CD14-positive monocyte (primary cell): ENCODE results near the gene STAM. TPM values are rescaled to one million over a fixed set of nuclear protein-coding genes. Genes with fewer than 3 reads are reported as not detected.
A peak's percentile ranks its signal among the peaks of the same experiment; 100 is the strongest.

Experiments
- DNase-seq, 3 donors: peaks; one replicate each; pipeline ENCODE4 v3.0.0-alpha.2; 2011 to 2022
- H2AFZ ChIP-seq: 2 replicates; pipeline ENCODE4 v1.6.0; 2012; ENCODE audit warnings: mild to moderate bottlenecking, low read depth, low read length, inconsistent platforms; ENCODE audit not compliant: insufficient read depth, poor library complexity, severe bottlenecking
- H3K27ac ChIP-seq, 2 donors: 1 replicate in 1 of 2; 2 replicates in 1 of 2; pipeline ENCODE4 v1.5.1; 2012 to 2013; ENCODE audit warnings: low read length in 2 of 2, control low read depth in 1 of 2, inconsistent platforms in 1 of 2, low read depth in 1 of 2, mild to moderate bottlenecking in 1 of 2
- H3K27me3 ChIP-seq, 2 donors: one replicate each; pipeline versions ENCODE4 v1.6.0 to v1.6.1; 2011 to 2013; ENCODE audit warnings: low read length in 2 of 2; ENCODE audit not compliant: control insufficient read depth in 2 of 2, insufficient read depth in 2 of 2
- H3K36me3 ChIP-seq, 2 donors: replicated peaks in 1 of 2; 1 replicate in 1 of 2; 2 replicates in 1 of 2; pipeline versions ENCODE4 v1.5.1 to v1.6.1; 2012 to 2013; ENCODE audit warnings: low read length in 2 of 2, control low read depth in 1 of 2, inconsistent platforms in 1 of 2, mild to moderate bottlenecking in 1 of 2; ENCODE audit not compliant: insufficient read depth in 2 of 2, control insufficient read depth in 1 of 2
- H3K4me1 ChIP-seq, 2 donors: 1 replicate in 1 of 2; 2 replicates in 1 of 2; pipeline versions ENCODE4 v1.5.1 to v1.6.1; 2012 to 2013; ENCODE audit warnings: low read length in 2 of 2, control low read depth in 1 of 2, inconsistent platforms in 1 of 2, mild to moderate bottlenecking in 1 of 2, moderate library complexity in 1 of 2; ENCODE audit not compliant: insufficient read depth in 2 of 2, control insufficient read depth in 1 of 2
- H3K4me2 ChIP-seq: replicated peaks from 2 replicates; pipeline ENCODE3; 2012; ENCODE audit warnings: low read length, moderate library complexity, mild to moderate bottlenecking; ENCODE audit not compliant: poor library complexity, severe bottlenecking; ENCODE audit errors: extremely low read depth
- H3K4me3 ChIP-seq, 3 experiments: fragments of 200-600 bp in 1 of 3; sonication (generic) in 1 of 3; replicated peaks in 1 of 3; 1 replicate in 2 of 3; 2 replicates in 1 of 3; pipeline ENCODE4 v1.5.1; 2011 to 2013; ENCODE audit warnings: low read length in 3 of 3, mild to moderate bottlenecking in 3 of 3, control low read depth in 2 of 3, low read depth in 2 of 3, inconsistent platforms in 1 of 3, moderate library complexity in 1 of 3
- H3K79me2 ChIP-seq: 2 replicates; pipeline ENCODE4 v1.6.0; 2012; ENCODE audit warnings: mild to moderate bottlenecking, control low read depth, inconsistent platforms, low read length, moderate library complexity; ENCODE audit not compliant: insufficient read depth
- H3K9ac ChIP-seq: 2 replicates; pipeline ENCODE4 v1.6.0; 2017; ENCODE audit warnings: low read length, mild to moderate bottlenecking; ENCODE audit not compliant: insufficient read depth, poor library complexity, severe bottlenecking
- H3K9me3 ChIP-seq, 2 donors: replicated peaks in 1 of 2; 1 replicate in 1 of 2; 2 replicates in 1 of 2; pipeline versions ENCODE4 v1.5.1 to v1.6.1; 2012 to 2013; ENCODE audit warnings: low read length in 2 of 2, control low read depth in 1 of 2; ENCODE audit not compliant: control insufficient read depth in 1 of 2, insufficient read depth in 1 of 2
- H4K20me1 ChIP-seq: 2 replicates; pipeline ENCODE4 v1.6.0; 2012; ENCODE audit warnings: mild to moderate bottlenecking, low read length, control low read depth, moderate library complexity; ENCODE audit not compliant: insufficient read depth
- H3K27ac Mint-ChIP-seq, 7 donors: one replicate each; pipeline ENCODE4 v1.8.0; 2020; ENCODE audit warnings: mild to moderate bottlenecking in 7 of 7, mixed read lengths in 7 of 7, moderate library complexity in 6 of 7, inconsistent platforms in 2 of 7
- H3K27me3 Mint-ChIP-seq, 3 donors: one replicate each; pipeline ENCODE4 v1.8.0; 2021 to 2022; ENCODE audit warnings: low read depth in 3 of 3, mild to moderate bottlenecking in 3 of 3, mixed read lengths in 3 of 3, moderate library complexity in 3 of 3, inconsistent platforms in 1 of 3
- H3K36me3 Mint-ChIP-seq, 2 donors: one replicate each; pipeline ENCODE4 v1.8.0; 2020; ENCODE audit warnings: mixed read lengths in 2 of 2, inconsistent platforms in 1 of 2, mild to moderate bottlenecking in 1 of 2
- H3K4me1 Mint-ChIP-seq: one replicate; pipeline ENCODE4 v1.8.0; 2020; ENCODE audit warnings: mild to moderate bottlenecking, mixed read lengths
- H3K4me3 Mint-ChIP-seq, 2 donors: one replicate each; pipeline ENCODE4 v1.8.0; 2020; ENCODE audit warnings: mild to moderate bottlenecking in 2 of 2, mixed read lengths in 2 of 2, moderate library complexity in 1 of 2
- H3K9me3 Mint-ChIP-seq, 7 donors: one replicate each; pipeline ENCODE4 v1.8.0; 2020 to 2022; ENCODE audit warnings: mixed read lengths in 7 of 7, mild to moderate bottlenecking in 6 of 7, moderate library complexity in 6 of 7, inconsistent platforms in 2 of 7
- WGBS: methylation state at CpG from one replicate; pipeline ENCODE4 v1.1.5; 2013; ENCODE audit warnings: missing lambda C conversion rate; ENCODE audit not compliant: insufficient coverage; 5-methylcytosine and 5-hydroxymethylcytosine counted together
- intact Hi-C, 2 donors: fragments of 100-400 bp; cut with micrococcal nuclease; formaldehyde crosslinking; loops; one replicate each; pipeline versions ENCODE4 v1.15.0 to v1.15.1; 2023
- polyA plus RNA-seq, 3 donors: library from polyadenylated mRNA; depleted of rRNA in 1 of 3; unstranded in 2 of 3; stranded (reverse) in 1 of 3; fragments of 300-500 nt in 2 of 3; fragments of >200 nt in 1 of 3; fragmentation: Illumina TruSeq in 2 of 3; gene quantifications; 1 replicate in 2 of 3; 2 replicates in 1 of 3; pipeline ENCODE4 v1.2.3, GENCODE V29; 2012 to 2021
- TF ChIP-seq, protein P1 (sequence below): fragments of 200-600 bp; IDR thresholded peaks from one replicate; pipeline ENCODE4 v1.8.0; 2022; ENCODE audit warnings: antibody characterized with exemption, mild to moderate bottlenecking

STAM gene
- polyA plus RNA-seq, 3 donors, result 5.5 to 16.4 (median 5.9) TPM

DNA sequence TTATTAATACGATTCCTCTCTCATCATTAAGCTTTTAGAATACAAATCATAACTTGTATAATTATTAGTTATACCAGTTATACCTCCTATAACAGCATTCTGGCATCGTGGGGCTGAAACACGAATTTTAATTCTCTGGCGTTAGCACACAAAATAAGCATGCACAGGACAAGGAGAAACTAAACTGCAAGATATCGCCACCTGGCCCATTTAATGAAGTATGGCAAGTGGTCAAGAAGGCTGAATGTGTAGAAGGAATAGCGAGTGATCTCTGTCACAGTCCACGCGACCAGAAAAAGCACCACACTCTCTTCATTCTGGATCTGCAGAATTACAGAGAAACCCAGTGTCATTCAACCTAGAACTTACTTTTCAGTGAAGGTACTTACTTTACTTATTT, 44.9 kb upstream of the STAM start:
- Mint-ChIP-seq H3K36me3 (peaks cover 2 to 3% of the 10 kb centered on the region in 2 donors), H3K4me3 (no peak overlapping the region), H3K9me3 (no peaks in the 10 kb centered on the region), H3K4me1 (peaks cover 5% of the 10 kb centered on the region), H3K27ac (no peak overlapping the region), H3K27me3 (no peaks in the 10 kb centered on the region)
- TF ChIP-seq, protein P1, sequence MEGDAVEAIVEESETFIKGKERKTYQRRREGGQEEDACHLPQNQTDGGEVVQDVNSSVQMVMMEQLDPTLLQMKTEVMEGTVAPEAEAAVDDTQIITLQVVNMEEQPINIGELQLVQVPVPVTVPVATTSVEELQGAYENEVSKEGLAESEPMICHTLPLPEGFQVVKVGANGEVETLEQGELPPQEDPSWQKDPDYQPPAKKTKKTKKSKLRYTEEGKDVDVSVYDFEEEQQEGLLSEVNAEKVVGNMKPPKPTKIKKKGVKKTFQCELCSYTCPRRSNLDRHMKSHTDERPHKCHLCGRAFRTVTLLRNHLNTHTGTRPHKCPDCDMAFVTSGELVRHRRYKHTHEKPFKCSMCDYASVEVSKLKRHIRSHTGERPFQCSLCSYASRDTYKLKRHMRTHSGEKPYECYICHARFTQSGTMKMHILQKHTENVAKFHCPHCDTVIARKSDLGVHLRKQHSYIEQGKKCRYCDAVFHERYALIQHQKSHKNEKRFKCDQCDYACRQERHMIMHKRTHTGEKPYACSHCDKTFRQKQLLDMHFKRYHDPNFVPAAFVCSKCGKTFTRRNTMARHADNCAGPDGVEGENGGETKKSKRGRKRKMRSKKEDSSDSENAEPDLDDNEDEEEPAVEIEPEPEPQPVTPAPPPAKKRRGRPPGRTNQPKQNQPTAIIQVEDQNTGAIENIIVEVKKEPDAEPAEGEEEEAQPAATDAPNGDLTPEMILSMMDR, result no peak
- Histone ChIP-seq H3K9ac (no peak overlapping the region), H3K27ac (no peak overlapping the region), H3K4me3 (no peak overlapping the region), H3K9me3 (no peaks in the 10 kb centered on the region), H3K36me3 (no peaks in the 10 kb centered on the region), H2AFZ (peak overlapping the region; percentile 0), H4K20me1 (no peaks in the 10 kb centered on the region), H3K27me3 (no peaks in the 10 kb centered on the region), H3K4me2 (no peak overlapping the region), H3K4me1 (no peaks in the 10 kb centered on the region), H3K79me2 (no peaks in the 10 kb centered on the region)
- WGBS, result 60% methylated on average over 1 of the region's 8 CpGs
- intact Hi-C loops, result no loop called here
- peak in 2 of 3 donors; percentile 6 to 22 for DNase-seq

DNA sequence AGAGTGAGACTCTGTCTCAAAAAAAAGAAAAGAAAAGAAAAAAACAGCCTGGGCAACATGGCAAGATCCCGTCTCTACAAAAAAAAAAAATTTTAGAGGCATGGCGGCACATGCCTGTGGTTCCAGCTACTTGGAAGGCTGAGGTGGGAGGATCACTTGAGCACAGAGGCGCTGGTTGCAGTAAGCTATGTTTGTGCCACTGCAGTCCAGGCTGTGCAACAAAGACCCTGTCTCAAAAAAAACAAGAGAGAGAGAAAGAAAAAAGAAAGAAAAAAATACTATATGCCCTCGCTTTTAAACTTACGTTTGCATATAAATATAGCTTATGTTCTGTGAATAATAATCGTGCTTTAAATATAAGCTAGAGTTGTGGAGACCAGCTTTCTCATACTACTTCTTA, 38.0 kb upstream of the STAM start:
- TF ChIP-seq, protein P1, result no peak
- Mint-ChIP-seq H3K27me3 (peaks cover 0 to 1% (median 0%) of the 10 kb centered on the region in 3 donors), H3K9me3 (no peaks in the 10 kb centered on the region), H3K27ac (no peak overlapping the region), H3K4me1 (peaks cover 5% of the 10 kb centered on the region), H3K36me3 (peaks cover 0 to 2% of the 10 kb centered on the region in 2 donors), H3K4me3 (no peak overlapping the region)
- DNase-seq, result no peak
- Histone ChIP-seq H3K27me3 (no peaks in the 10 kb centered on the region), H3K9ac (no peak overlapping the region), H3K79me2 (no peaks in the 10 kb centered on the region), H2AFZ (no peak overlapping the region), H3K4me1 (no peaks in the 10 kb centered on the region), H4K20me1 (no peaks in the 10 kb centered on the region), H3K4me2 (no peak overlapping the region), H3K4me3 (no peak overlapping the region), H3K36me3 (no peaks in the 10 kb centered on the region), H3K27ac (no peak overlapping the region), H3K9me3 (no peaks in the 10 kb centered on the region)
- intact Hi-C loops, result loop anchor here (2.0 to 5.0 kb wide), 4 partner anchors 136 to 501 kb away; no protein-coding TSS in a partner anchor
- WGBS, result 100% methylated on average over 2 of the region's 6 CpGs
